MV-4-11 (cell line): ENCODE results near the gene AFF1.

Experiments
- DNase-seq: peaks from one replicate; lab custom pipeline; 2025; lab: John Stamatoyannopoulos, UW

The AFF1 gene

GRCh38 chr4:87035881-87036509 lies 101.2 kb downstream of the AFF1 start:
- no peak for DNase-seq

- no peak for DNase-seq
Measured at GRCh38 chr4:87036713-87037112, 101.9 kb downstream of the AFF1 start.

- DNase-seq = peak; percentile 21
Measured at GRCh38 chr4:87037171-87037570, 102.4 kb downstream of the AFF1 start.

- no peak for DNase-seq
Measured at GRCh38 chr4:87037671-87038334, 103.0 kb downstream of the AFF1 start.

GRCh38 chr4:87038837-87039615 lies 104.2 kb downstream of the AFF1 start:
- peak; percentile 14 for DNase-seq

- DNase-seq = no peak
Measured at GRCh38 chr4:87041141-87041540, 106.3 kb downstream of the AFF1 start.

GRCh38 chr4:87042221-87042620 lies 107.4 kb downstream of the AFF1 start:
- DNase-seq = no peak

- peak; percentile 15 for DNase-seq
Measured at GRCh38 chr4:87042986-87043820, 108.4 kb downstream of the AFF1 start.

GRCh38 chr4:87044511-87045233 lies 109.9 kb downstream of the AFF1 start:
- no peak for DNase-seq

GRCh38 chr4:87045234-87045558 lies 110.4 kb downstream of the AFF1 start:
- DNase-seq = no peak

GRCh38 chr4:87045659-87046058 lies 110.8 kb downstream of the AFF1 start:
- DNase-seq = no peak

- DNase-seq = peak; percentile 67
Measured at GRCh38 chr4:87046121-87046551, 111.3 kb downstream of the AFF1 start.

GRCh38 chr4:87047281-87047798 lies 112.5 kb downstream of the AFF1 start:
- DNase-seq = no peak

GRCh38 chr4:87049508-87049907 lies 114.7 kb downstream of the AFF1 start:
- no peak for DNase-seq

GRCh38 chr4:87050596-87050995 lies 115.8 kb downstream of the AFF1 start:
- DNase-seq = no peak

- peak; percentile 71 for DNase-seq
Measured at GRCh38 chr4:87051121-87051713, 116.4 kb downstream of the AFF1 start.

GRCh38 chr4:87052615-87053014 lies 117.8 kb downstream of the AFF1 start:
- no peak for DNase-seq

GRCh38 chr4:87053176-87053658 lies 118.4 kb downstream of the AFF1 start:
- DNase-seq = peak; percentile 66

GRCh38 chr4:87053802-87054767 lies 119.3 kb downstream of the AFF1 start:
- DNase-seq = peak; percentile 10

GRCh38 chr4:87054900-87055299 lies 120.1 kb downstream of the AFF1 start:
- DNase-seq = no peak
